ENCODE data around the gene MRPL40.

MRPL40 gene

DNA sequence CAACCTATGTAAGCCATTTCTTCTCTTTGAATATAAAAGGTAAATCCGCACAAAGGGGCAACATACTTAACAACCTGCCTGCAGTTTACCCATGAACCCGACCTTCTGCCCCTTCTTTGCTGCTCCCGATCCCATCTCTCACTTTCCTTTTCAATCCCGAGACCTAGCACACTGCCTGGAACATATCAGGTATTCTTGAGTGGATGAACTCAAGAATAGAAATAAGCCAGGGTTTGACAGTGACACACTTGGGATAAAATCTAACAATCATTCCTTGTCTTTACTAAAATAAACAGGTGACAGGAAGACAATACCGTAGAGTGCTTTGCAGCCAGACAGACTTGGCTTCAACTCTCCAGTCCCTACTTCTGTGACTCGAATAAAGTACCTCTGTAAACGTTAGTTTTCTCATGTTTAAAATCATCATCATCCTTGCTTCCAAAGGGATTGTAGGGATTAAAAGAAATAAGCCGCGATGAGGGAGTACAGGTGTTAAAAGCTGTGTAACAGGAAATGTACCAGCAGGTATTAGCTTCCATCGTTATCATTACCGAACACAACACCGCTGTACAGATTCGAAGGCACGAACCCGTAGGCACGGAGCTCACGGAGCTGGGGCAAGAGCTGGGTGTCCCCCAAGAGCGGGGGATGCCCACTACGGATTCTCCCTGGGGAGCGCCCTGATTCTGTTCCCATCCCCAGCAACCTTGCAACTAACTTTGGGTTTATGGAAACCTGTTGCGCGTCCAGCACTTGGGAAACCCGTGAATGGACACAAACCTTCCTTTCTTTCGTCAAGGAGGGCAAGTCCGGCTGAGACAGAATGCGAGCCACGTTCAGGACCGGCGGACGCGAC is 45.9 kb downstream of the MRPL40 start:
- Histone ChIP-seq H3K36me3 (ENCODE audit: control insufficient read depth in 5 of 5, insufficient read depth in 5 of 5, low read length in 5 of 5) (peaks cover 0 to 28% (median 16%) of the 10 kb centered on the region in 5 donors), H3K9me3 (ENCODE audit: control insufficient read depth in 5 of 5, low read length in 5 of 5) (no peaks in the 10 kb centered on the region), H3K4me3 (ENCODE audit: low read depth in 1 of 5, low read length in 5 of 5) (peak overlapping the region; percentile 71 to 96 (median 92)), H3K27me3 (ENCODE audit: control insufficient read depth in 5 of 5, insufficient read depth in 4 of 5, low read length in 5 of 5) (no peaks in the 10 kb centered on the region), H3K4me1 (ENCODE audit: control insufficient read depth in 5 of 5, insufficient read depth in 5 of 5, low read length in 5 of 5) (peaks cover 6 to 31% (median 26%) of the 10 kb centered on the region in 5 donors), H3K27ac (ENCODE audit: low read depth, low read length) (peak overlapping the region; percentile 99), H3K9ac (ENCODE audit: low read length in 5 of 5) (peak overlapping the region; percentile 79 to 95 (median 90))

DNA sequence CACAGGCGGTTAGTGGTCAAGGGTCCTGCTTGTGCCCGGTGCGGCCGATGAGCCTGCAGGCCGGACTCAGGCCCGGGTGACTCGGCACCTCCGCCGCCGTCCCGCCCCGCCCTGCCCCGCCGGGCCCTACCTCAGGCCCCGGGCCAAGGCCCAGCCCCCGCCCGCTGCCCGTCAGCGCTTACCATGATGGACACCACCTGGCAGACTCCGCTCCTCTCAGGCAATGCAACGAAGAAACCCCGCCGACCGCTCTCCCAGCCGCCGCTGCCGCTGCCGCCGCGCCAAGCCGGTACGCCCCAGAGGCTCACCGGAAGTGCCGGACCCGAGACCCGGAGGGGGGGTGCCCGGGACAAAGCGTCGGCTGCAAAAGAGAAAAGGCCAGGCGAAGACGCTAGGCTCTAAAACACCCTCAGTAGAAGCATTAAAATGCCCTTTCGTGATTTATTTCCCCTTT is 46.6 kb downstream of the MRPL40 start, which contains the start of gene UFD1:
Gene UFD1, minus strand, starts transcription at position 293 of the 454 bp plus-strand sequence. Its CDS starts 108 bp downstream, at position 185.
- Histone ChIP-seq H3K4me1 (ENCODE audit: control insufficient read depth in 5 of 5, insufficient read depth in 5 of 5, low read length in 5 of 5) (peaks cover 6 to 33% (median 27%) of the 10 kb centered on the region in 5 donors), H3K9ac (ENCODE audit: low read length in 5 of 5) (peak within 1 kb of the TSS; percentile 86 to 96 (median 95))

DNA sequence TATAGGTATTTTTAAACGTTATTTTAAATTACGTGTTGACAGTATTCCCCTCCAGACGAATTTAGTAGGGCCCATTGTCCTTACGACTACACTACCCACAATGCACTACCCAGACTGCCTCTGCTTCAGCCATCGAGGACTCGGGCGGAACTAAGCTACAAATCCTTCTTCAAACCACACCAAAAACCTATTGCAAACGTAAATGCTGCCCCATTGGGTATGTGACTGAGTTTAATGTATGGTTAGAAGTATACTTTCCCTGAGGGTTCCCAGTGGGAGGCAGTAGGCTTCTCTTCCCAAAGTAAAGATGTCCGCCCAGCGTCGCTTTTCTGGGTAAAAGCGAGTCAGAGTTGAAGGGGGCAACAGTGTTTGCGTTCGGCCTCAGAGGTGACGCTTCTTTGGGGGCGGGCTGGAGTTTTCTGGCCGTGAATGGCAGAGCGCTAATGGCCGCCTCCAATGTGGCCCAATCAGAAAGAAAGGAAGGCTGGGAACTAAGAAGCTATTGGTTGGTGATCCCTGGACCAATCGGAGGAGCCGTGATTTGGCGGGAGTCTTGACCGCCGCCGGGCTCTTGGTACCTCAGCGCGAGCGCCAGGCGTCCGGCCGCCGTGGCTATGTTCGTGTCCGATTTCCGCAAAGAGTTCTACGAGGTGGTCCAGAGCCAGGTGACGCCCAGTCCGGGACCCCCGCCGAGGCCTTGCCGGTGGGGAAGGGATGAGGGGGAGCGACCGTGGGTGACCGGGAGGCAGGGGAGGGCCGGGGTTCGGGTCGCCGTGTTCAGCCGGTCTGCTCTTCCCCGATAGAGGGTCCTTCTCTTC is 47.2 kb downstream of the MRPL40 start, which contains the start of gene CDC45:
Gene CDC45, plus strand, starts transcription at position 566 of the 818 bp plus-strand sequence. Its CDS starts 49 bp downstream, at position 615.
- Histone ChIP-seq H3K36me3 (ENCODE audit: control insufficient read depth in 5 of 5, insufficient read depth in 5 of 5, low read length in 5 of 5) (peaks cover 0 to 16% (median 6%) of the 10 kb centered on the region in 5 donors), H3K9ac (ENCODE audit: low read length in 5 of 5) (peak within 1 kb of the TSS; percentile 86 to 96 (median 95)), H3K27me3 (ENCODE audit: control insufficient read depth in 5 of 5, insufficient read depth in 4 of 5, low read length in 5 of 5) (no peaks in the 10 kb centered on the region), H3K4me1 (ENCODE audit: control insufficient read depth in 5 of 5, insufficient read depth in 5 of 5, low read length in 5 of 5) (peaks cover 9 to 35% (median 27%) of the 10 kb centered on the region in 5 donors), H3K9me3 (ENCODE audit: control insufficient read depth in 5 of 5, low read length in 5 of 5) (no peaks in the 10 kb centered on the region), H3K27ac (ENCODE audit: low read depth, low read length) (peak within 1 kb of the TSS; percentile 99), H3K4me3 (ENCODE audit: low read depth in 1 of 5, low read length in 5 of 5) (peak within 1 kb of the TSS; percentile 71 to 96 (median 94))

More for the DNA sequence above, 46.6 kb downstream of the MRPL40 start, which contains the start of gene UFD1:
- Histone ChIP-seq H3K36me3 (ENCODE audit: control insufficient read depth in 5 of 5, insufficient read depth in 5 of 5, low read length in 5 of 5) (peaks cover 0 to 21% (median 9%) of the 10 kb centered on the region in 5 donors), H3K27ac (ENCODE audit: low read depth, low read length) (peak within 1 kb of the TSS; percentile 99), H3K27me3 (ENCODE audit: control insufficient read depth in 5 of 5, insufficient read depth in 4 of 5, low read length in 5 of 5) (no peaks in the 10 kb centered on the region), H3K9me3 (ENCODE audit: control insufficient read depth in 5 of 5, low read length in 5 of 5) (no peaks in the 10 kb centered on the region), H3K4me3 (ENCODE audit: low read depth in 1 of 5, low read length in 5 of 5) (peak within 1 kb of the TSS; percentile 71 to 96 (median 94))

DNA sequence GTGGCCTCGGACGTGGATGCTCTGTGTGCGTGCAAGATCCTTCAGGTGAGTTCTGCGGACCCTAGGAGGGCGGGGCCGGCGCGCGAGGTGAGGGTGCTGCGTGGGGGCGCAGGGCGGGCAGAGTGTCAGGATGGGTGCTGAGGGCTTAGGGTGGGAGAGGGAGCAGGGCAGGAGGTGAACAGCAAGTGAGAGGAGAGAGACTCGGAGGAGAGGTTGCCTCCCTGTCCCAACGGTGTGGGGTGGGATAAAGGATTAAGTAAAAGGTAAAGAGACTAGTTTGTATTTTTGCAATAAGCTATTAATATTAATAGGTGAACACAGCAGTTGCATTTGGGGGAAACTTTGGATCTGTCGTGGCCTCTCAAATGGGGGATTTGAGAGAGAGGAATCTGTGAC is 47.8 kb downstream of the MRPL40 start:
- H3K4me1 ChIP-seq (ENCODE audit: control insufficient read depth in 5 of 5, insufficient read depth in 5 of 5, low read length in 5 of 5): peaks cover 9 to 35% (median 27%) of the 10 kb centered on the region in 5 donors
- H3K9me3 ChIP-seq (ENCODE audit: control insufficient read depth in 5 of 5, low read length in 5 of 5): no peaks in the 10 kb centered on the region
- peak overlapping the region in 4 of 5 donors; percentile 53 to 95 (median 76) for H3K4me3 ChIP-seq (ENCODE audit: low read depth in 1 of 5, low read length in 5 of 5)
- no peak overlapping the region for H3K9ac ChIP-seq (ENCODE audit: low read length in 5 of 5)
- H3K27ac ChIP-seq (ENCODE audit: low read depth, low read length): no peak overlapping the region
- no peaks in the 10 kb centered on the region for H3K27me3 ChIP-seq (ENCODE audit: control insufficient read depth in 5 of 5, insufficient read depth in 4 of 5, low read length in 5 of 5)
- peaks cover 0 to 10% (median 1%) of the 10 kb centered on the region in 5 donors for H3K36me3 ChIP-seq (ENCODE audit: control insufficient read depth in 5 of 5, insufficient read depth in 5 of 5, low read length in 5 of 5)

DNA sequence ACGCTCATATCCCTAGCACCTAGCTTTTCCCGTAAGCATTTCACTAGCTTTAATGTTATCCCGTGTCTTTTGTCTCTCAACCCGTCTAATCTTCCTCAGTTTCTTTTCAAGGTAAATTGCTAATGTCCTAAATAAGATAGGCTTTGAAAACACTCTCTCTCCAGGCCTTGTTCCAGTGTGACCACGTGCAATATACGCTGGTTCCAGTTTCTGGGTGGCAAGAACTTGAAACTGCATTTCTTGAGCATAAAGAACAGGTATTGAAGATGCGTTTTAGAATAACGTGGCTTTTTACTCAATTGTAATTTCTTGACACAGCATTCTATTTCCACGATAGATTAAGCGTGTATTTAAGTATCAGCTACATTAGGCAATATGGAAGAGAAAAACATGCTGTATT is 48.4 kb downstream of the MRPL40 start:
- H3K27me3 ChIP-seq (ENCODE audit: control insufficient read depth in 5 of 5, insufficient read depth in 4 of 5, low read length in 5 of 5): no peaks in the 10 kb centered on the region
- H3K36me3 ChIP-seq (ENCODE audit: control insufficient read depth in 5 of 5, insufficient read depth in 5 of 5, low read length in 5 of 5): peaks cover 0 to 4% (median 0%) of the 10 kb centered on the region in 5 donors
- H3K27ac ChIP-seq (ENCODE audit: low read depth, low read length): no peak overlapping the region
- no peak overlapping the region for H3K9ac ChIP-seq (ENCODE audit: low read length in 5 of 5)
- H3K4me1 ChIP-seq (ENCODE audit: control insufficient read depth in 5 of 5, insufficient read depth in 5 of 5, low read length in 5 of 5): peaks cover 9 to 35% (median 27%) of the 10 kb centered on the region in 5 donors
- H3K4me3 ChIP-seq (ENCODE audit: low read depth in 1 of 5, low read length in 5 of 5): no peak overlapping the region
- no peaks in the 10 kb centered on the region for H3K9me3 ChIP-seq (ENCODE audit: control insufficient read depth in 5 of 5, low read length in 5 of 5)

DNA sequence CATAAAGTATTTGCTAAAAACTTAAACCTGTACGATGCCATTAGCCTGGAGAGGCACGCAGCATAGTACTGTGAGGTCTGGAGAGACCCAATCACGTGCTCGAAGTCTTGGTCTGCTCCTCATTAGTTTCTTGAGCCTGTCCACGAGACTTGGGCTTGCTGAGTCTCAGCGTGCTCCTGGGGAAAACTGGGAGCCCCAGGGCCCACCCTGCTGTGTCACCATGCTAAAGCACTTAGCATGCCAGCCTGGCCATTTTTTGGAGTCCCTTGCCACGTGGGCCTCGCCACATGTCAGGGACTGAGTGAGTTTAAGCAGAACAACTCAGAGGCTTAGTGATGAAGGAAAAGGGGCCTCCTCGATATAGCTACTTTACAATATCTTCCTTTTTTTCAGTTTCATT is 50.0 kb downstream of the MRPL40 start:
- no peak overlapping the region for H3K9ac ChIP-seq (ENCODE audit: low read length in 5 of 5)
- H3K27me3 ChIP-seq (ENCODE audit: control insufficient read depth in 5 of 5, insufficient read depth in 4 of 5, low read length in 5 of 5): no peaks in the 10 kb centered on the region
- H3K36me3 ChIP-seq (ENCODE audit: control insufficient read depth in 5 of 5, insufficient read depth in 5 of 5, low read length in 5 of 5): no peaks in the 10 kb centered on the region
- no peak overlapping the region for H3K27ac ChIP-seq (ENCODE audit: low read depth, low read length)
- H3K4me1 ChIP-seq (ENCODE audit: control insufficient read depth in 5 of 5, insufficient read depth in 5 of 5, low read length in 5 of 5): peaks cover 8 to 25% (median 21%) of the 10 kb centered on the region in 5 donors
- H3K4me3 ChIP-seq (ENCODE audit: low read depth in 1 of 5, low read length in 5 of 5): no peak overlapping the region
- H3K9me3 ChIP-seq (ENCODE audit: control insufficient read depth in 5 of 5, low read length in 5 of 5): no peaks in the 10 kb centered on the region

DNA sequence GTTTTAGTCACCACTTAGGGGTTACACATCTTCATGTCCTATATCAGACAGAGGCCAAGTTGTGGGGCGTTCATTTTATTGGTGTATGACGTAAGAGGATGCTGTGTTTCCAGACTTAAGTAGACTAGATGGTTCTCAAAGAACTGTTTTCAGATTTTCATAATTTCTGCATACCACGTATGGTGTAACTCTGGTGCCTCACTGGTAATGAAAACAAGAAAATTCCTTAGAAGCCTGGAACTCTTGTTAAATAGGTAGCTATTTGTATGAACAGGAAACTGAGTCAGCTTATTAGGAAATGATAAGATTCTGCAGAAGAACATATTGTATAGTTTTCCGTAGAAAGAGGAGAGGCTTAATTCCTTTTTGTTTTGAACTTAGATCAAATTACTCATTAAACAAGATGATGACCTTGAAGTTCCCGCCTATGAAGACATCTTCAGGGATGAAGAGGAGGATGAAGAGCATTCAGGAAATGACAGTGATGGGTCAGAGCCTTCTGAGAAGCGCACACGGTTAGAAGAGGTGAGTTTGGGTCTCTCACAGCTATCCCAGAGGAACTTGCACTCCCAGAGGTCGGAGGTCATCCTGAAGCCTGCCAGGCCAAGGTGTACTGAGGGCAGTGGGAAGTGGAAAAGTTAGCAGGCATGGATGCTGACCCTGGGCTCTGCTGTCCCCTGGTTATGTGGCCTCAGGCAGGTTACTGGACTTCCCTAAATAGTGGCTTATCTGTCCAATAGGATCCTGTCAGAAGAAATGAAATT is 51.3 kb downstream of the MRPL40 start:
- Histone ChIP-seq H3K27me3 (ENCODE audit: control insufficient read depth in 5 of 5, insufficient read depth in 4 of 5, low read length in 5 of 5) (no peaks in the 10 kb centered on the region), H3K9ac (ENCODE audit: low read length in 5 of 5) (no peak overlapping the region), H3K4me1 (ENCODE audit: control insufficient read depth in 5 of 5, insufficient read depth in 5 of 5, low read length in 5 of 5) (peaks cover 2 to 12% (median 7%) of the 10 kb centered on the region in 5 donors), H3K36me3 (ENCODE audit: control insufficient read depth in 5 of 5, insufficient read depth in 5 of 5, low read length in 5 of 5) (no peaks in the 10 kb centered on the region), H3K4me3 (ENCODE audit: low read depth in 1 of 5, low read length in 5 of 5) (no peak overlapping the region), H3K9me3 (ENCODE audit: control insufficient read depth in 5 of 5, low read length in 5 of 5) (no peaks in the 10 kb centered on the region), H3K27ac (ENCODE audit: low read depth, low read length) (no peak overlapping the region)

Measured in subcutaneous abdominal adipose tissue (tissue), 5 donors.